Right atrium auricular region (tissue), 2 donors: ENCODE results near the gene DICER1. TPM values are rescaled to one million over a fixed set of nuclear protein-coding genes. Genes with fewer than 3 reads are reported as not detected.

Source experiments
- DNase-seq: peaks from one replicate; pipeline ENCODE4 v3.0.0-alpha.2; 2019; ENCODE audit warnings: low spot score
- H3K27ac ChIP-seq, 2 donors: fragments of 200-600 bp; sonication (generic); 1 replicate in 1 of 2; 2 replicates in 1 of 2; pipeline ENCODE4 v1.5.1; 2016 to 2019
- H3K27me3 ChIP-seq, 2 donors: fragments of 200-600 bp; sonication (generic); one replicate each; pipeline versions ENCODE4 v1.5.1 to v1.6.0; 2017 to 2019
- H3K36me3 ChIP-seq: fragments of 200-600 bp; sonication (generic); one replicate; pipeline ENCODE4 v1.5.1; 2016
- H3K4me1 ChIP-seq, 2 donors: fragments of 200-600 bp; sonication (generic); one replicate each; pipeline versions ENCODE4 v1.5.1 to v1.6.0; 2017 to 2019
- H3K4me3 ChIP-seq, 2 donors: fragments of 200-600 bp; sonication (generic); 1 replicate in 1 of 2; 2 replicates in 1 of 2; pipeline ENCODE4 v1.5.1; 2017 to 2019; ENCODE audit warnings: mild to moderate bottlenecking in 1 of 2, moderate library complexity in 1 of 2
- H3K9me3 ChIP-seq, 2 donors: fragments of 200-600 bp; sonication (generic); one replicate each; pipeline ENCODE4 v1.5.1; 2019
- total RNA-seq, 2 donors: library from RNA; depleted of rRNA; stranded (reverse); fragments of >200 nt; gene quantifications; one replicate each; pipeline ENCODE4 v1.1.0, GENCODE V29; 2016
- TF ChIP-seq, protein P1 (sequence below), 2 donors: fragments of 200-600 bp; sonication (generic); IDR thresholded peaks; one replicate each; pipeline ENCODE4 v1.5.1; 2019; ENCODE audit warnings: antibody characterized with exemption in 2 of 2

DICER1 gene
- total RNA-seq, 2 donors from 2014 or later = 15.9 to 23.0 TPM

DNA sequence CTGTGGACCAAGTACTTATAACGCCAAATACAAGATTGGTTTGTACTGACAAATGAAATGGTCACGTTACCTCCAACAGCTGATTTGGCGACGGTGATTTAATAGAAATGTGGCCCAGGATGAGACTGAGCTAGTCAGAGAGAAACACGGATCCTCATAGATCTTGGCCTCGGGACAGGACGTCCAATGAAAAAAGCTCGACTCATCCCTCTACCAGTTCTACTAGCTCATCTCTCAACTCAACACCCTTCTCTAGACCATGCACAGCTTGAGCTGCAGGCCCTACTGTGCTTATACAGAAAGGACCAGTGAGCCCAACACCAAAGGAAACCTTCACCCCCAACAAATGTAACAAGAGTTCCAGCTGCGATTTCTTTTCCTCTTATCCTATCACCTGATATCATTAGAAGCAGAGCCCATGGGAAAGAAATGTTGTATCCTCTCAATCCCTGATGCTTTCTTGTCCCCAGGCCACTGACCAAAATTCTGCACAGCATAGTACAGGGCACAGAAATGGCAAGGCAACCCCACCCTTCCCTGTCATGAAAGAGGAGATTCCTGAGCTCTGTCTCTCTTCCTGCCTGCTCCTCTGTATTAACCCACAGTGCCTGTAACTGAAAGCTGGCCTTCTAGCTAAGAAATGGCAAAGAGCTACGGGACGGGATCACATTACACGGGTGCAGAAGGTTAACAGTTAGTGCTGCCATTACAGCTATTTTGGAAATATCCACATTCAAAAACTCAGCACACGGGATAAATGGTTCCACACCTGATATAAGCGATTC is 39.2 kb downstream of the DICER1 start:
- DNase-seq = no peak
- no peaks in the 10 kb centered on the region for H3K9me3 ChIP-seq
- H3K36me3 ChIP-seq = peaks cover 36% of the 10 kb centered on the region
- no peaks in the 10 kb centered on the region for H3K4me1 ChIP-seq
- H3K4me3 ChIP-seq = no peak overlapping the region
- H3K27me3 ChIP-seq = no peaks in the 10 kb centered on the region
- no peak overlapping the region for H3K27ac ChIP-seq
- TF ChIP-seq, protein P1, sequence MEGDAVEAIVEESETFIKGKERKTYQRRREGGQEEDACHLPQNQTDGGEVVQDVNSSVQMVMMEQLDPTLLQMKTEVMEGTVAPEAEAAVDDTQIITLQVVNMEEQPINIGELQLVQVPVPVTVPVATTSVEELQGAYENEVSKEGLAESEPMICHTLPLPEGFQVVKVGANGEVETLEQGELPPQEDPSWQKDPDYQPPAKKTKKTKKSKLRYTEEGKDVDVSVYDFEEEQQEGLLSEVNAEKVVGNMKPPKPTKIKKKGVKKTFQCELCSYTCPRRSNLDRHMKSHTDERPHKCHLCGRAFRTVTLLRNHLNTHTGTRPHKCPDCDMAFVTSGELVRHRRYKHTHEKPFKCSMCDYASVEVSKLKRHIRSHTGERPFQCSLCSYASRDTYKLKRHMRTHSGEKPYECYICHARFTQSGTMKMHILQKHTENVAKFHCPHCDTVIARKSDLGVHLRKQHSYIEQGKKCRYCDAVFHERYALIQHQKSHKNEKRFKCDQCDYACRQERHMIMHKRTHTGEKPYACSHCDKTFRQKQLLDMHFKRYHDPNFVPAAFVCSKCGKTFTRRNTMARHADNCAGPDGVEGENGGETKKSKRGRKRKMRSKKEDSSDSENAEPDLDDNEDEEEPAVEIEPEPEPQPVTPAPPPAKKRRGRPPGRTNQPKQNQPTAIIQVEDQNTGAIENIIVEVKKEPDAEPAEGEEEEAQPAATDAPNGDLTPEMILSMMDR (IDR thresholded peaks at IDR 0.05) = no peak

DNA sequence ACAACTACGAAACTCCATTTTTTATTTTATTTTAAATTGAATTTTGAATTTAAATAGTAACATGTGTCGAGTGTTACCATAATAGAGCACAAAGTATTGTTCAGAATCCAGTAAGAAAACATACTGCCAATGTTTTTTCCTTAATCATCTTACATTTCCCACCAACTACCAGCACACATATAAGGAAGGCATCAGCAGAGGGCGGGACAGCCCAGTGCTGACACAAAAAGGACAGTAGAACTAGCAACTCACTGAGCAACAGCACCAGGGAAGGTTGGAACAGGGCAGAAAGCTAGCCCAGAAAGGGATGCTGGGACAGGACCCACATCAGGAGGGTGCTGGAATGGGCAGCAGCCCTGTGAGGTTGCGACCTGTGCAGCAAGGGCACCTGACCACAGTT is 43.9 kb downstream of the DICER1 start:
- TF ChIP-seq, protein P1 (IDR thresholded peaks at IDR 0.05) = no peak
- Histone ChIP-seq H3K27me3 (no peaks in the 10 kb centered on the region), H3K36me3 (peaks cover 75% of the 10 kb centered on the region), H3K27ac (no peak overlapping the region), H3K4me1 (no peaks in the 10 kb centered on the region), H3K4me3 (no peak overlapping the region), H3K9me3 (no peaks in the 10 kb centered on the region)
- DNase-seq = no peak

DNA sequence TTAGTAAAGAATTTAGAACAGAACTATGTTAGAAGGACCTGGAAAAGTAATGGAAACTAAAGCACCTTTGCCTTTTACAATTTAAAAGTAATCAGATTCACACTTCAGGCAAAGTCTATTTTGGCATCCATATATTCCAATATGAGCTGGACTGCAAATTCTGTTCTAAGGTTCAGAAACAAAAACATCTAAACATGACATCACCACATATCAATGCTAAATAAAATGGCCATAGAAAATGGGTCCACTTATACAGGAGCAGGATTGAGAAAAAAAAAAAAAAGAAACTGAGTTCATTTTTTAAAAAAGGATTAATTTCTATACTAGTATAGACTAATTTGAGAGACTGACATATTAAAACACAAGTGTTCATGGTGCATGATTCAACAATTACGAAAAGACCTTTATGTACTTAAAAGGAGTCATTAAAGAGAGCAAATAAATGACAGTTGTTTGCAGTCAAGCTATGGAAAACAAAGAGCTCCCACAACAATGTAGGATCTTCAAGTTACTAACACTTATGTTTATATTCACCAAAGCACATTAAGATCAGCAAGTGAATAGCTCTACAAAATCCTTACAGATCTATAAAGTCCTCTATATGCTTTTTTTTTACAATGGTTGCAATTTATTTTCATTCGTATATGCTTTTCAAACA is 45.7 kb downstream of the DICER1 start:
- H3K9me3 ChIP-seq = no peaks in the 10 kb centered on the region
- H3K27me3 ChIP-seq = no peaks in the 10 kb centered on the region
- DNase-seq = no peak
- H3K4me3 ChIP-seq = no peak overlapping the region
- H3K4me1 ChIP-seq = no peaks in the 10 kb centered on the region
- H3K36me3 ChIP-seq = peaks cover 81% of the 10 kb centered on the region
- H3K27ac ChIP-seq = no peak overlapping the region
- TF ChIP-seq, protein P1 (IDR thresholded peaks at IDR 0.05) = no peak

DNA sequence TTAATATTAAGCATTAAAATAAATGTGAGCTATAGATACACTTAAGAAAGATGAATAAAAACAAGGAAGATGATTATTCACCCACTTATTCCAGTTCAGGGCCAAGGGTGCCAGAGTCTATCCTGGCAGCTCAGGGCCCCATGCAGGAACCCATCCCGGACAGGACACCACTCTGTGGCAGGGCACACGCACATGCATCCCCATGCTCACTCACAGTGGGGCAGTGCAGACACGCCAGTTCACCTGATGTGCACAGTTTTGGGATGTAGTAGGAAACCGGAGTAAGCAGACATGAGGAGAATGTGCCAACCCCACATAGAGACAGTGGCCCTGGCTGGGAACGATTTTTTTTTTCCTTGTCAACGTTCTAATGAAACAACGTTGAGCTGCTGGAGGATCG is 47.2 kb downstream of the DICER1 start:
- Histone ChIP-seq H3K4me1 (no peaks in the 10 kb centered on the region), H3K27me3 (no peaks in the 10 kb centered on the region), H3K9me3 (no peaks in the 10 kb centered on the region), H3K4me3 (no peak overlapping the region), H3K36me3 (peaks cover 79% of the 10 kb centered on the region), H3K27ac (no peak overlapping the region)
- TF ChIP-seq, protein P1 (IDR thresholded peaks at IDR 0.05) = no peak
- no peak for DNase-seq

DNA sequence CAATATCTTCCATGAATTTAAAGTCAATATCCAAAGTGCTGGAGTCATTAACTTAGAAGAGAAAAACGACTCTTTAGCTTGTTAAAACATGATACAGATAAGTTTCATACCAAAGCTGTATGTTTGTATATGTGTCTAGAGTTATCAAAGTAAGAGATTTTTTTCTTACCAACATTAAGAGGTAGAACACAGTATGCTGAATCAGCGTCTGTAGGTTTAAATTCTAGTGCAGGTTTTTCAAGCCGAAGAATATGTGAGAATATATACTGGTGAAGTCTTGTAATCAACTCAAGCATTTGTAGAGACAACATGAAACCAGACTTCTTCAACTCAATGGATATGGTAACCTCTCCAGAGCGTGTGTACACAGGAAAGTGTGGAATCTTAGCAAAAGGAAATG is 49.6 kb downstream of the DICER1 start:
- TF ChIP-seq, protein P1 (IDR thresholded peaks at IDR 0.05) = no peak

More for the DNA sequence above, 49.6 kb downstream of the DICER1 start:
- peaks cover 0 to 6% of the 10 kb centered on the region in 2 donors for H3K4me1 ChIP-seq
- DNase-seq = no peak
- no peak overlapping the region for H3K4me3 ChIP-seq
- no peaks in the 10 kb centered on the region for H3K9me3 ChIP-seq
- H3K36me3 ChIP-seq = peaks cover 87% of the 10 kb centered on the region
- H3K27ac ChIP-seq = no peak overlapping the region
- no peaks in the 10 kb centered on the region for H3K27me3 ChIP-seq
